Smooth muscle cell (in vitro differentiated cells): ENCODE data around the gene SHC1. TPM values are rescaled to one million over a fixed set of nuclear protein-coding genes. Genes with fewer than 3 reads are reported as not detected.

Experiments
- DNase-seq: peaks from one replicate; lab custom pipeline; 2025; ENCODE audit not compliant: unreplicated experiment; lab: John Stamatoyannopoulos, UW
- H2AFZ ChIP-seq: fragments of 200-600 bp; sonication (generic); 2 replicates; pipeline ENCODE4 v1.6.0; 2016; ENCODE audit warnings: antibody characterized with exemption, low read depth, mild to moderate bottlenecking
- H3F3A ChIP-seq: fragments of 200-600 bp; sonication (generic); 2 replicates; pipeline ENCODE4 v1.6.0; 2017; ENCODE audit warnings: antibody characterized with exemption, low read depth
- H3K27ac ChIP-seq: fragments of 200-600 bp; sonication (generic); 2 replicates; pipeline ENCODE4 v1.5.1; 2016; ENCODE audit warnings: low read depth, mild to moderate bottlenecking
- H3K27me3 ChIP-seq: fragments of 200-600 bp; sonication (generic); 2 replicates; pipeline ENCODE4 v1.6.1; 2016; ENCODE audit warnings: low read depth, mild to moderate bottlenecking
- H3K36me3 ChIP-seq: fragments of 200-600 bp; sonication (generic); 2 replicates; pipeline ENCODE4 v1.5.1; 2016; ENCODE audit warnings: low read depth
- H3K4me1 ChIP-seq: fragments of 200-600 bp; sonication (generic); 2 replicates; pipeline ENCODE4 v1.5.1; 2016; ENCODE audit warnings: low read depth
- H3K4me2 ChIP-seq: fragments of 200-600 bp; sonication (generic); 2 replicates; pipeline ENCODE4 v1.6.0; 2016; ENCODE audit warnings: mild to moderate bottlenecking
- H3K4me3 ChIP-seq: fragments of 200-600 bp; sonication (generic); 2 replicates; pipeline ENCODE4 v1.5.1; 2016; ENCODE audit warnings: mild to moderate bottlenecking
- H3K79me2 ChIP-seq: fragments of 200-600 bp; sonication (generic); 2 replicates; pipeline ENCODE4 v1.6.0; 2016; ENCODE audit warnings: low read depth, mild to moderate bottlenecking
- H3K9ac ChIP-seq: fragments of 200-600 bp; sonication (generic); 2 replicates; pipeline ENCODE4 v1.6.0; 2016; ENCODE audit warnings: low read depth
- H3K9me3 ChIP-seq: fragments of 200-600 bp; sonication (generic); replicated peaks from 2 replicates; pipeline ENCODE4 v1.5.1; 2016; ENCODE audit warnings: low read depth
- H4K20me1 ChIP-seq: fragments of 200-600 bp; sonication (generic); 2 replicates; pipeline ENCODE4 v1.6.0; 2016; ENCODE audit warnings: low read depth
- CTCF ChIP-seq: fragments of 200-600 bp; sonication (generic); IDR thresholded peaks from 2 replicates; pipeline ENCODE4 v1.5.1; 2017; ENCODE audit warnings: borderline replicate concordance, mild to moderate bottlenecking, antibody characterized with exemption; ENCODE audit not compliant: insufficient read depth, poor library complexity, severe bottlenecking
- WGBS: methylation state at CpG from one replicate; pipeline ENCODE4 v1.1.7; 2016; ENCODE audit warnings: low lambda C conversion rate; 5-methylcytosine and 5-hydroxymethylcytosine counted together
- polyA plus RNA-seq: library from polyadenylated mRNA; unstranded; fragments of >200 nt; fragmentation: Nextera tagmentation; extraction: Ambion mirVana; gene quantifications from 2 replicates; pipeline ENCODE4 v1.2.1, GENCODE V29; 2016
- total RNA-seq: library from RNA; depleted of rRNA; stranded (reverse); fragments of >200 nt; gene quantifications from 2 replicates; pipeline ENCODE4 v1.2.3, GENCODE V29; 2014

SHC1 gene
- total and polyA plus RNA-seq, 2 experiments from 2014 or later = 207 to 249 TPM

GRCh38 chr1:154968731-154969130 lies 1.8 kb downstream of the SHC1 start:
- Histone ChIP-seq H3K4me2 (peak overlapping the region; percentile 94), H3K9ac (peak overlapping the region; percentile 73), H3K4me1 (peaks cover 46% of the 10 kb centered on the region), H3F3A (peaks cover 47% of the 10 kb centered on the region), H3K4me3 (peak overlapping the region; percentile 55), H3K36me3 (peaks cover 2% of the 10 kb centered on the region), H4K20me1 (peaks cover 39% of the 10 kb centered on the region), H3K27ac (peak overlapping the region; percentile 98), H3K27me3 (no peaks in the 10 kb centered on the region), H3K79me2 (peaks cover 43% of the 10 kb centered on the region), H3K9me3 (no peaks in the 10 kb centered on the region), H2AFZ (no peak overlapping the region)
- TF ChIP-seq CTCF = no peak
- DNase-seq = no peak
- WGBS = 74% methylated on average over 3 of the region's 3 CpGs

- H3K9ac ChIP-seq = no peak overlapping the region
- H3K4me3 ChIP-seq = no peak overlapping the region
- no peak overlapping the region for H2AFZ ChIP-seq
- H3F3A ChIP-seq = peaks cover 43% of the 10 kb centered on the region
- TF ChIP-seq CTCF = no peak
- H3K9me3 ChIP-seq = no peaks in the 10 kb centered on the region
- H3K79me2 ChIP-seq = peaks cover 43% of the 10 kb centered on the region
- peaks cover 39% of the 10 kb centered on the region for H4K20me1 ChIP-seq
- H3K27me3 ChIP-seq = no peaks in the 10 kb centered on the region
- H3K27ac ChIP-seq = peak overlapping the region; percentile 98
- peaks cover 42% of the 10 kb centered on the region for H3K4me1 ChIP-seq
- H3K36me3 ChIP-seq = peaks cover 5% of the 10 kb centered on the region
- peak overlapping the region; percentile 94 for H3K4me2 ChIP-seq
- WGBS = 91% methylated on average over 5 of the region's 5 CpGs
- DNase-seq = no peak
Observed at GRCh38 chr1:154967331-154967950, 3.1 kb downstream of the SHC1 start.

GRCh38 chr1:154966111-154966510 lies 4.4 kb downstream of the SHC1 start:
- peaks cover 5% of the 10 kb centered on the region for H3K36me3 ChIP-seq

More at GRCh38 chr1:154966111-154966510, 4.4 kb downstream of the SHC1 start:
- H3K27me3 ChIP-seq = no peaks in the 10 kb centered on the region
- peaks cover 39% of the 10 kb centered on the region for H4K20me1 ChIP-seq
- no peak overlapping the region for H3K4me3 ChIP-seq
- TF ChIP-seq CTCF = no peak
- no peaks in the 10 kb centered on the region for H3K9me3 ChIP-seq
- peaks cover 30% of the 10 kb centered on the region for H3F3A ChIP-seq
- peak overlapping the region; percentile 16 for H3K27ac ChIP-seq
- 97% methylated on average over 7 of the region's 7 CpGs for WGBS
- H3K9ac ChIP-seq = no peak overlapping the region
- no peak overlapping the region for H3K4me2 ChIP-seq
- H3K79me2 ChIP-seq = peaks cover 43% of the 10 kb centered on the region
- no peak for DNase-seq
- H2AFZ ChIP-seq = no peak overlapping the region
- H3K4me1 ChIP-seq = peaks cover 31% of the 10 kb centered on the region
